ENCODE data around the gene YIPF2.

DNA sequence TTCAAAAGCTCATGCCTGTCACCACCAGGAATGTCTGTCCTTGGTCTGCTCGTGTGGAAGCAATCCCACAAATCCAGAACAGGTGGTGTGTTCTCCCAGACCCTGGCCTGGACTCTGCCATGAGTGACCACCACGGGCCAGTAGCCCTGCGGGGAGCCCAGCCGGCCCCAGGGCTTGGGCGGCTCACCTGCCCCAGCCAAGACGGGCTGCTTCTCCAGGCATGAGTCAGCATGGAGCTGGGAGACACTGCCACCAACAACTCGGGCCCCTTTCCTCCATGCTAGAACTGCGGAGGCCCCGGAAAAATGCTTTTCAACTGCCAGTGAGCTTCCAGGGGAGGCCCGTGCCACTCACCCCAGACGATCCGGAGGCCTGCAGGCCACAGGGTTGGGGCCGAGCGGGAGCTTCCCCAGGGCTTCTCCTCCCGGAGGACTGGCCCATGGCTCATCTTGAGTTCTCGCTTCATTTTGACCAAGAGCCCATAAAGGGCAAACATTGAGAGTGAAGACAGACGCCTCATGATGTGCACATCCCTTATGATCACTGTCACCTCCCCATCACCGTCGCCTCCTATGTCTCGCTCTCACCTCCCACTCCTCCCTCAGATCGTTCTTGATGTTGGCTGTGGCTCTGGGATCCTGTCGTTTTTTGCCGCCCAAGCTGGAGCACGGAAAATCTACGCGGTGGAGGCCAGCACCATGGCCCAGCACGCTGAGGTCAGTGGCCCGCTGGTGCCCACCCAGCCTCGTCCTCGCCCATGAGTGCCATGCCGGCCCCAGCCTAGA lies 16.7 kb downstream of the YIPF2 start:
- TF ChIP-seq TARDBP (IDR thresholded peaks at IDR 0.05), result no peak
- no peak for TF ChIP-seq ELF4 (IDR thresholded peaks at IDR 0.05)
- no peak for TF ChIP-seq FOXM1 (IDR thresholded peaks at IDR 0.05; ENCODE audit: borderline replicate concordance)
- no peak for TF ChIP-seq BHLHE40 (IDR thresholded peaks at IDR 0.05; ENCODE audit: borderline replicate concordance)
- TF ChIP-seq FOXA1 (IDR thresholded peaks at IDR 0.05), result no peak
- TF ChIP-seq SUZ12 (IDR thresholded peaks at IDR 0.05), result no peak
- no peak for TF ChIP-seq ZNF384 (IDR thresholded peaks at IDR 0.05)
- no peak for TF ChIP-seq ARNT (IDR thresholded peaks at IDR 0.05)
- no peak for TF ChIP-seq LEF1 (IDR thresholded peaks at IDR 0.05; ENCODE audit: borderline replicate concordance)
- no peak for TF ChIP-seq NFRKB (IDR thresholded peaks at IDR 0.05)
- TF ChIP-seq L3MBTL2 (conservative IDR thresholded peaks at IDR 0.05), result no peak
